ENCODE measurements around the gene SEMA4C.

SEMA4C gene

GRCh38 chr2:96822786-96823185, 47.1 kb downstream of the SEMA4C start:
- no peak for DNase-seq (ENCODE audit: low spot score)

- no peak for DNase-seq (ENCODE audit: low spot score)
Measured at GRCh38 chr2:96821113-96821675, 48.7 kb downstream of the SEMA4C start.

DNA sequence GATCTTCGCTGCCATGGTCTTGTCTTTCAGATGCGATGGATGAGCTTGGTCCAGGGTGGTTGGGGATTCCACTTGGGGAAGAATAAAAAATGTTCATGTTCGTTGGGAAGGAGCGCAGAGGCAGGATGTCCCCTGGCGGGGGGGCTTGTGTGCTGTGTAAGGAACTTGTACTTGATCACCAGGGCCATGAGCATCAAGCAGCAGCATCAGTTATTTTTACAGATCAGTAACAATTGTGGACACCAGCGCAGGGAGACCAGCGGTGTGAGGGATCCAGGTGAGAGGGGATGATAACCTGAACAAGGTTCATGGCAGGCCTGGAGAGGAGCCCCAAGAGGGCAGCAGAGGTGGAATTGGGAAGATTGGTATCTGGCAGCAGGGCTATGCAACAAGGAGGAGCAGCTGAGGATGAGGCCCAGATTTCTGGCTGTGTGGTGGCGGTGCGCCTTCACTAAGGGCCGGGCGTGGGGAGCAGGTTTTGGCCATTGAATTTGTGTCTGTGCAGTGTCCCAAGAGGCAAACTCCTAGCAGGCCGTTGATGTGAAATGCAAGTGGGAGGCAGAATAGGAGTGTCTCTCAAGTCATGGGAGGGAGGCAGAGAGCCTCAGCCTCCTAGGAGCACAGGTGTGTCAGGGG, 49.9 kb downstream of the SEMA4C start:
- DNase-seq (ENCODE audit: low spot score) = no peak

- no peak for DNase-seq (ENCODE audit: low spot score)
Measured at GRCh38 chr2:96819128-96819875, 50.6 kb downstream of the SEMA4C start.

DNA sequence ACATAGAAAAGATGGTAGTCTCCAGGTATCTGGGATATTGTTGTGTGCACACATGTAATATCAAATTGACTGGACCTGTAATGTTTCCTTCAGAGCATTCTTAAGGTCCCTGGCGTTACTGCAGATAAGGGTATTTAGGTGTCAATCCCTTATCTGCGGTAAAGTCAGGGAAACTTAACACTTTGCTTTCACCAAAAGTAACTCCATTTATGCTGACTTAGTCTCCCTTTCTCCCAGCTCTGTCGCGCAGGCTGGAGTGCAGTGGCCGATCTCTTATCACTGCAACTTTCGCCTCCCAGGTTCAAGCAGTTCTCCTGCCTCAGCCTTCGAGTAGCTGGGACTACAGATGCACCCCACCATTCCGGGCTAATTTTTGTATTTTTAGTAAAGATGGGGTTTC, 52.0 kb downstream of the SEMA4C start:
- DNase-seq (ENCODE audit: low spot score) = no peak

DNA sequence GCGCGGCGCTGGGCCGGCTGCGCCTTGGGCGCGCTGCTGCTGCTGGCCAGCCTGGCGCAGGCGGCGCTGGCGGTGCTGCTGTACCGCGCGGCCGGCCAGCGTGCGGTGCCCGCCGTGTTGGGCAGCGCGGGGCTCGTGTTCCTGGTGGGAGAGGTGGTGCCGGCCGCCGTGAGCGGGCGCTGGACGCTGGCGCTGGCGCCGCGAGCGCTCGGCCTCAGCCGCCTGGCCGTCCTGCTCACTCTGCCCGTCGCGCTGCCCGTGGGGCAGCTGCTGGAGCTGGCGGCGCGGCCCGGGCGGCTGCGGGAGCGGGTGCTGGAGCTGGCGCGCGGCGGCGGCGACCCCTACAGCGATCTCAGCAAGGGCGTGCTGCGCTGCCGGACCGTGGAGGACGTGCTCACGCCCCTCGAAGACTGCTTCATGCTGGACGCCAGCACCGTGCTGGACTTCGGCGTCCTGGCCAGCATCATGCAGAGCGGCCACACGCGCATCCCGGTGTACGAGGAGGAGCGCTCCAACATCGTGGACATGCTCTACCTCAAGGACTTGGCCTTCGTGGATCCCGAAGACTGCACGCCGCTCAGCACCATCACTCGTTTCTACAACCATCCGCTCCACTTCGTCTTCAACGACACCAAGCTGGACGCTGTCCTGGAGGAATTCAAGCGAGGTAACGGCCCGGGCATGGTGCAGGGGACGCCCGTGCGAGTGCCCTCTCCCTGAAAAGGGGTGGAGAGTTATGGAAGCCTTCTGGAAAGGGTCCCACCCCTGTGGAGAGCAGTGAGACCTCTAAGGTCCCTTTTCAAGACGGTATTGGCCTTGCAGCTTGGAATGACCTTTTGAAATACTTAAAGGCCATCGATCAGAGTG, 52.8 kb downstream of the SEMA4C start:
- DNase-seq (ENCODE audit: low spot score) = no peak

DNA sequence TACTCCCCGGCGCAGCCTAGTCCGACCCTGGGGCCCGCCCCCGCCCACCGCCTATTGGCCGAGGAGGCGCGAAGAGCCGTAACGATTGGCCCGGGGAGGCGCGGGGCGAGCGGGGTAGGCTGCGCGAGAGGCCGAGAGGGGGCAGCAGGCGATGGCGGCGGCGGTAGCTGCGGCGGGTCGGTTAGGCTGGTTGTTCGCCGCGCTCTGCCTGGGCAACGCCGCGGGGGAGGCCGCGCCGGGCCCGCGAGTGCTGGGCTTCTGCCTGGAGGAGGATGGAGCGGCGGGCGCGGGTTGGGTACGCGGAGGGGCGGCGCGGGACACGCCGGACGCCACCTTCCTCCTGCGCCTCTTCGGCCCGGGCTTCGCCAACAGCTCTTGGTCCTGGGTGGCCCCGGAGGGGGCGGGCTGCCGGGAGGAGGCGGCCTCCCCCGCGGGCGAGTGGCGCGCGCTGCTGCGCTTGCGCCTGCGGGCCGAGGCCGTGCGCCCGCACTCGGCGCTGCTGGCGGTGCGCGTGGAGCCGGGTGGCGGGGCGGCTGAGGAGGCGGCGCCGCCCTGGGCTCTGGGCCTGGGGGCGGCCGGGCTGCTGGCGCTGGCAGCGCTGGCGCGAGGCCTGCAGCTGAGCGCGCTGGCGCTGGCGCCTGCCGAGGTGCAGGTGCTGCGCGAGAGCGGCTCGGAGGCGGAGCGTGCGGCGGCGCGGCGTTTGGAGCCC, 53.6 kb downstream of the SEMA4C start, which contains the start of gene CNNM3:
Gene CNNM3, plus strand, starts transcription at position 142 of the 709 bp plus-strand sequence. Its CDS starts 10 bp downstream, at position 152.
- DNase-seq (ENCODE audit: low spot score) = peak; percentile 93

- peak; percentile 51 for DNase-seq (ENCODE audit: low spot score)
Measured at GRCh38 chr2:96815326-96816126, 54.4 kb downstream of the SEMA4C start.

- DNase-seq (ENCODE audit: low spot score) = no peak
Measured at GRCh38 chr2:96813656-96814055, 56.2 kb downstream of the SEMA4C start.

GRCh38 chr2:96811917-96812316, 58.0 kb downstream of the SEMA4C start:
- no peak for DNase-seq (ENCODE audit: low spot score)

- DNase-seq (ENCODE audit: low spot score) = no peak
Measured at GRCh38 chr2:96810783-96811192, 59.1 kb downstream of the SEMA4C start.

GRCh38 chr2:96809951-96810782, 59.7 kb downstream of the SEMA4C start:
- peak; percentile 73 for DNase-seq (ENCODE audit: low spot score)

Data from SK-N-DZ (cell line).